ENCODE data around the gene KIF20B. TPM values are rescaled to one million over a fixed set of nuclear protein-coding genes. Genes with fewer than 3 reads are reported as not detected.
"Not testable (repeated sequence)": the region's sequence is repeated elsewhere in the genome, so short reads cannot be mapped to it uniquely, and the experiment has no call there.

Gene KIF20B
- total and polyA plus RNA-seq, 5 donors from 2014 or later = 12.0 to 42.8 (median 18.4) TPM

DNA sequence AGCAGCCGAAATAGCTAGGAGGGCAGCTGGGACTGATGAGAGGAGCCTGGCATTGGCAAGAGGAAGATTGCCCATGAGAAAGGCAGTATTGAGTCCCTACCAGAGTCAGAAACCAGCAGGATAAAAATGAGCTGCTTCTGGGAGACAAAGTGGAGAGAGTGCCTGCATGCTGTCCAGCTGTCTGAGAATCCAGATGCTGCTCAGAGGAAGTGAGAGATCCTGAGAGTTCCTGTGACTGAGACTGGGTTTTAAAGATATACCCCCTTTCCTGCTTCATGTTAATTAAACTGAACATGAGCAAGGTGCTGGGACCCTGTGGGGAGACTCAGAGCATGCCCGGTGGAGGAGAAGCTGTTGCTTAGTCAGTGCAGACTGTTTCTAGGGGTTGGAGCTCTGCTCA is 107.5 kb downstream of the KIF20B start:
- peaks cover 0 to 4% (median 0%) of the 10 kb centered on the region in 4 donors for H3K4me1 Mint-ChIP-seq
- Histone ChIP-seq H3K27me3 (ENCODE audit: control insufficient read depth, insufficient read depth, low read length) (peaks cover 1% of the 10 kb centered on the region), H3K9me3 (ENCODE audit: control insufficient read depth in 2 of 2, low read length in 2 of 2) (no peaks in the 10 kb centered on the region), H3K36me3 (ENCODE audit: control insufficient read depth, insufficient read depth, low read length) (no peaks in the 10 kb centered on the region), H3K27ac (ENCODE audit: insufficient read depth, low read length, poor library complexity, severe bottlenecking) (no peak overlapping the region), H3K4me1 (ENCODE audit: control insufficient read depth, insufficient read depth, low read length, poor library complexity, severe bottlenecking) (no peaks in the 10 kb centered on the region), H3K4me3 (ENCODE audit: low read depth, low read length) (no peak overlapping the region)
- no peaks in the 10 kb centered on the region for H3K9me3 Mint-ChIP-seq
- H3K36me3 Mint-ChIP-seq = no peaks in the 10 kb centered on the region
- no peak overlapping the region for H3K27ac Mint-ChIP-seq
- ATAC-seq (ENCODE audit: low read depth in 2 of 2) = peak in 1 of 2 donors; percentile 28
- DNase-seq = no peak
- no peak overlapping the region for H3K4me3 Mint-ChIP-seq
- peaks cover 26% of the 10 kb centered on the region for H3K27me3 Mint-ChIP-seq

GRCh38 chr10:89809766-89810165 is 108.4 kb downstream of the KIF20B start:
- Mint-ChIP-seq H3K36me3 (no peaks in the 10 kb centered on the region), H3K27ac (no peak overlapping the region)
- no peak for ATAC-seq (ENCODE audit: low read depth in 2 of 2)

DNA sequence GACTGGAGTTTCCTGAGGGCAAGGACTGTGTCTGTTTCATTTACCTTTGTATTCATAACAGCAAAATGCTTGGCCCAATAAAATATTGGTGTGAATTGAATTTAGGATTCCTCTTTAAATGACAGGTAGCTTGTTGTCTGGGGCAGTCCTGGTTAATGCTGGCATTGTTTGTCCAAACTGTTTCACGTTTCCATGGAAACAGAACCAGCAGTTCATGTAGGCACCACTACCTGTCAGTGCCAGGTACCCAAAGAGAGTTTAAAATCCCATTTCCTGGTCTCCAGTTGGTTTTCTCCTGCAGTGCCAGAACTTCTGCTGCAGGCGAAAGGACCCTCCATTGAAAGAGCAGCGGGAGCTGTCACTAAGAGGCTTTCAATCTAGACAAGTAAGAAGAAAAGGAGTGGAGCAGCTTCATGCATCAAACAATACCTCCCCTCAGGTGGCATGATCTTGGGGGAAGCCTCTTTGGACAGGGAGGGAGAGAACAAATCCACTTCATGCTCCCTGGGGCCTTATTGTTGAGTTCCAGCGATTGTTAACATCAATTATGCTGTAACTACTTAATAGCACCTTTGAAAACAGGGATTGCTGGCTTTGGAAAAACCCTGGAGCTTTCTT is 109.6 kb downstream of the KIF20B start:
- Mint-ChIP-seq H3K9me3 (no peaks in the 10 kb centered on the region), H3K4me1 (peaks cover 0 to 1% (median 0%) of the 10 kb centered on the region in 4 donors), H3K4me3 (no peak overlapping the region), H3K27me3 (peaks cover 17% of the 10 kb centered on the region), H3K27ac (no peak overlapping the region), H3K36me3 (no peaks in the 10 kb centered on the region)
- Histone ChIP-seq H3K36me3 (ENCODE audit: control insufficient read depth, insufficient read depth, low read length) (no peaks in the 10 kb centered on the region), H3K27ac (ENCODE audit: insufficient read depth, low read length, poor library complexity, severe bottlenecking) (no peak overlapping the region), H3K27me3 (ENCODE audit: control insufficient read depth, insufficient read depth, low read length) (peaks cover 1% of the 10 kb centered on the region), H3K4me1 (ENCODE audit: control insufficient read depth, insufficient read depth, low read length, poor library complexity, severe bottlenecking) (no peaks in the 10 kb centered on the region), H3K9me3 (ENCODE audit: control insufficient read depth in 2 of 2, low read length in 2 of 2) (no peaks in the 10 kb centered on the region), H3K4me3 (ENCODE audit: low read depth, low read length) (no peak overlapping the region)
- ATAC-seq (ENCODE audit: low read depth in 2 of 2) (no peak), DNase-seq (no peak)

More at GRCh38 chr10:89809766-89810165, 108.4 kb downstream of the KIF20B start:
- DNase-seq = no peak
- Mint-ChIP-seq H3K9me3 (no peaks in the 10 kb centered on the region), H3K27me3 (peaks cover 24% of the 10 kb centered on the region), H3K4me3 (no peak overlapping the region), H3K4me1 (peaks cover 0 to 4% (median 0%) of the 10 kb centered on the region in 4 donors)
- no peak overlapping the region for H3K4me3 ChIP-seq (ENCODE audit: low read depth, low read length)
- H3K27ac ChIP-seq (ENCODE audit: insufficient read depth, low read length, poor library complexity, severe bottlenecking) = no peak overlapping the region
- no peaks in the 10 kb centered on the region for H3K36me3 ChIP-seq (ENCODE audit: control insufficient read depth, insufficient read depth, low read length)
- H3K4me1 ChIP-seq (ENCODE audit: control insufficient read depth, insufficient read depth, low read length, poor library complexity, severe bottlenecking) = no peaks in the 10 kb centered on the region
- H3K27me3 ChIP-seq (ENCODE audit: control insufficient read depth, insufficient read depth, low read length) = peaks cover 1% of the 10 kb centered on the region
- H3K9me3 ChIP-seq (ENCODE audit: control insufficient read depth in 2 of 2, low read length in 2 of 2) = no peaks in the 10 kb centered on the region

- Mint-ChIP-seq H3K4me3 (no peak overlapping the region), H3K9me3 (peaks cover 0 to 2% (median 0%) of the 10 kb centered on the region in 7 donors), H3K36me3 (no peaks in the 10 kb centered on the region), H3K27ac (no peak overlapping the region), H3K27me3 (peaks cover 19% of the 10 kb centered on the region), H3K4me1 (no peaks in the 10 kb centered on the region)
- H3K9me3 ChIP-seq (ENCODE audit: control insufficient read depth in 2 of 2, low read length in 2 of 2) = no peaks in the 10 kb centered on the region
- no peak overlapping the region for H3K4me3 ChIP-seq (ENCODE audit: low read depth, low read length)
- DNase-seq (no peak), ATAC-seq (ENCODE audit: low read depth in 2 of 2) (no peak)
- H3K27ac ChIP-seq (ENCODE audit: insufficient read depth, low read length, poor library complexity, severe bottlenecking) = no peak overlapping the region
- peaks cover 1% of the 10 kb centered on the region for H3K27me3 ChIP-seq (ENCODE audit: control insufficient read depth, insufficient read depth, low read length)
- H3K36me3 ChIP-seq (ENCODE audit: control insufficient read depth, insufficient read depth, low read length) = no peaks in the 10 kb centered on the region
- H3K4me1 ChIP-seq (ENCODE audit: control insufficient read depth, insufficient read depth, low read length, poor library complexity, severe bottlenecking) = no peaks in the 10 kb centered on the region
These were observed 112.2 kb downstream of the KIF20B start for GRCh38 chr10:89813546-89813945.

DNA sequence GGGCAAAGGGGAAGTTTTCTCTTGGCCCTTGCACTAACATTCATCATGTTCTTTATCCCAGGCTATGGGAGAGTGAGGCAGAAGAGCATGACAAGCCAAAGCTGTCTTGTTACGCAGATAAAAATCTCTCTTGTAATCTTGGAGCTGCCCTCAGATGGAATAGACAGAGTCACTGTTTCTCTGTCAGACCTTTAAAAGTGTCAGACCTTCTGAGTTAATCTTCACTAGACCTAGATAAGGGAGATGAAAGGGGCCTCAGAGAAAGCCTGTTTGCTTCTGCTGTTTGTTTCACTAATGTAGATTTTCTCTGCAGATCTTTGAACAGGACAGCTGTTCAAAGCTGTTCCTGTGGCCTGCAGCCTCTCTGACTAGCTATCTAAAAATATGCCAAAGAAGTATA is 112.9 kb downstream of the KIF20B start:
- H3K4me1 Mint-ChIP-seq = no peaks in the 10 kb centered on the region
- peaks cover 0 to 2% (median 0%) of the 10 kb centered on the region in 7 donors for H3K9me3 Mint-ChIP-seq
- ATAC-seq (ENCODE audit: low read depth in 2 of 2) (no peak), DNase-seq (no peak)
- Histone ChIP-seq H3K27ac (ENCODE audit: insufficient read depth, low read length, poor library complexity, severe bottlenecking) (no peak overlapping the region), H3K27me3 (ENCODE audit: control insufficient read depth, insufficient read depth, low read length) (peaks cover 1% of the 10 kb centered on the region), H3K36me3 (ENCODE audit: control insufficient read depth, insufficient read depth, low read length) (no peaks in the 10 kb centered on the region), H3K9me3 (ENCODE audit: control insufficient read depth in 2 of 2, low read length in 2 of 2) (no peaks in the 10 kb centered on the region), H3K4me3 (ENCODE audit: low read depth, low read length) (no peak overlapping the region), H3K4me1 (ENCODE audit: control insufficient read depth, insufficient read depth, low read length, poor library complexity, severe bottlenecking) (no peaks in the 10 kb centered on the region)
- H3K27me3 Mint-ChIP-seq = peaks cover 14% of the 10 kb centered on the region
- H3K36me3 Mint-ChIP-seq = no peaks in the 10 kb centered on the region
- no peak overlapping the region for H3K27ac Mint-ChIP-seq
- no peak overlapping the region for H3K4me3 Mint-ChIP-seq

- H3K4me3 ChIP-seq (ENCODE audit: low read depth, low read length) = no peak overlapping the region
- H3K27me3 ChIP-seq (ENCODE audit: control insufficient read depth, insufficient read depth, low read length) = peaks cover 1% of the 10 kb centered on the region
- Mint-ChIP-seq H3K9me3 (peaks cover 0 to 4% (median 0%) of the 10 kb centered on the region in 7 donors), H3K36me3 (no peaks in the 10 kb centered on the region), H3K27me3 (peaks cover 15% of the 10 kb centered on the region), H3K27ac (no peak overlapping the region), H3K4me1 (no peaks in the 10 kb centered on the region), H3K4me3 (no peak overlapping the region)
- no peak for DNase-seq
- ATAC-seq (ENCODE audit: low read depth in 2 of 2) = no peak
- no peaks in the 10 kb centered on the region for H3K36me3 ChIP-seq (ENCODE audit: control insufficient read depth, insufficient read depth, low read length)
- H3K27ac ChIP-seq (ENCODE audit: insufficient read depth, low read length, poor library complexity, severe bottlenecking) = no peak overlapping the region
- H3K4me1 ChIP-seq (ENCODE audit: control insufficient read depth, insufficient read depth, low read length, poor library complexity, severe bottlenecking) = no peaks in the 10 kb centered on the region
- H3K9me3 ChIP-seq (ENCODE audit: control insufficient read depth in 2 of 2, low read length in 2 of 2) = no peaks in the 10 kb centered on the region
These were observed 113.9 kb downstream of the KIF20B start for GRCh38 chr10:89815049-89815853.

GRCh38 chr10:89819008-89819407 is 117.6 kb downstream of the KIF20B start:
- H3K27me3 Mint-ChIP-seq = peaks cover 20% of the 10 kb centered on the region
- not testable (repeated sequence) for H3K27ac ChIP-seq (ENCODE audit: insufficient read depth, low read length, poor library complexity, severe bottlenecking); H3K9me3 ChIP-seq (ENCODE audit: control insufficient read depth in 2 of 2, low read length in 2 of 2); H3K4me1 Mint-ChIP-seq; H3K9me3 Mint-ChIP-seq; DNase-seq; H3K4me1 ChIP-seq (ENCODE audit: control insufficient read depth, insufficient read depth, low read length, poor library complexity, severe bottlenecking); H3K4me3 ChIP-seq (ENCODE audit: low read depth, low read length); H3K36me3 ChIP-seq (ENCODE audit: control insufficient read depth, insufficient read depth, low read length); H3K27me3 ChIP-seq (ENCODE audit: control insufficient read depth, insufficient read depth, low read length); H3K36me3 Mint-ChIP-seq; H3K4me3 Mint-ChIP-seq; ATAC-seq (ENCODE audit: low read depth in 2 of 2); H3K27ac Mint-ChIP-seq

All from CD4-positive, CD25-positive, alpha-beta regulatory T cell (primary cell).